ENCODE results near the gene CNOT9. TPM values are rescaled to one million over a fixed set of nuclear protein-coding genes. Genes with fewer than 3 reads are reported as not detected.

Gene CNOT9
- total and polyA plus RNA-seq, 2 of the 13 experiments (the other 11 are each of a cell fraction or from before 2014, with no cell fraction given) = 82.6 to 92.4 TPM

DNA sequence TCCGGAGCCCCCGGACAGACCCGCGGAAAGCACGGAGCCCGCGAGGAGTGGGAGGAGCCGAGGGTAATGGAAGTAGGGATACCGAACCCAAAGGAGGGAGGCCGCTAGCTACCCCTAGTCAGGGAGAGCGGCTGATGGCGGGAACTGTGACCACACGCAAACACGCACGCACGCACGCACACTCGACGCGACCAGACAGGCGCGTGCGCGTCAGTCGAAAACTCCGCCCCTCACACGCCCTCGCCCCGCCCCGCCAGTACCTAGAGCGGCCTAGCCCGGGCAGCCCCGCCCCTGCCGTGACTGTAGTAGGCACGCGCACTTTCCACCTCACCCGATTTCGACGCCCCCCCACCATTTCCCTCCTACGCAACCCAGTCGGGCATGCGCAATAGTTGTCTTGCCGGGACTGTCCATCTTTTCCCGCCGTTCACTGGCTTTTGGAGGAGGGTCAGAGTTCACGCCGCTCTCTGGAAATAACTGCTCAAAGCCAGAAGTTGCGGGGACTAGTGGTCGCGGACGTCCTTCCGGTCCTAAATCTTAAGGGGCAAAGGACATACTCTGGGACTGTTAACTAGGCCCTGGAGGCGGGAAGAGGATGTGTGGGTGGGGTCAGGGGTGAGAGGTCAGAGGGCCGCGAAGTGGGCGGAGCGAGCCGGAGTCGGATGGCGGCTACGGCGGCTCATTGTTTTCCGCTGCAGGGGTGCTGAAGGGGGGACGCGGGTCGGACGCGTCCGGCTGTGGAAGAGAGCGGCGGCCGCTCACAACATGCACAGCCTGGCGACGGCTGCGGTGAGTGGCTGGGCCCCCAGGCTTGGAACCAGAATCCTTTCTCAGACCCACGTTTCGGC, at the start of gene CNOT9, which contains the start of gene USP37 (continued):
- TF ChIP-seq ZNF431 (CRISPR knock-in tag; IDR thresholded peaks at IDR 0.05; ENCODE audit: borderline replicate concordance, low read depth) = peak; percentile 76; the same call in 1 of the 2 replicates
- peak; percentile 60 to 80; a peak in 3 of 4 replicates for TF ChIP-seq KLF16 (CRISPR knock-in tag; IDR thresholded peaks at IDR 0.05)
- TF ChIP-seq, protein P1, sequence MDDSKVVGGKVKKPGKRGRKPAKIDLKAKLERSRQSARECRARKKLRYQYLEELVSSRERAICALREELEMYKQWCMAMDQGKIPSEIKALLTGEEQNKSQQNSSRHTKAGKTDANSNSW (CRISPR knock-in tag; IDR thresholded peaks at IDR 0.05; ENCODE audit: borderline replicate concordance) = peak; percentile 98
- no peak for TF ChIP-seq SRSF9 (IDR thresholded peaks at IDR 0.05; ENCODE audit: borderline replicate concordance, insufficient read depth, low read depth, low read length, poor library complexity, severe bottlenecking)
- TF ChIP-seq ERF (CRISPR knock-in tag; IDR thresholded peaks at IDR 0.05) = peak; percentile 92
- TF ChIP-seq ZNF280B (CRISPR knock-in tag; IDR thresholded peaks at IDR 0.05; ENCODE audit: borderline replicate concordance) = peak; percentile 75
- peak; percentile 75 for TF ChIP-seq HDAC1 (CRISPR knock-in tag; IDR thresholded peaks at IDR 0.05)
- TF ChIP-seq SNAPC2 (CRISPR knock-in tag; IDR thresholded peaks at IDR 0.05) = peak; percentile 98
- TF ChIP-seq ZNF878 (CRISPR knock-in tag; IDR thresholded peaks at IDR 0.05) = peak; percentile 100
- TF ChIP-seq PAXIP1 (CRISPR knock-in tag; conservative IDR thresholded peaks at IDR 0.05) = peak; percentile 81
- peak; percentile 56 for TF ChIP-seq MTF1 (CRISPR knock-in tag; IDR thresholded peaks at IDR 0.05)
- peak; percentile 87 for TF ChIP-seq ZNF773 (CRISPR knock-in tag; IDR thresholded peaks at IDR 0.05; ENCODE audit: borderline replicate concordance)
- TF ChIP-seq ZNF263 (CRISPR knock-in tag; IDR thresholded peaks at IDR 0.05) = peak; percentile 68; the same call in 1 of the 2 replicates
- peak; percentile 90; the same call in 1 of the 2 replicates for TF ChIP-seq HIVEP1 (CRISPR knock-in tag; IDR thresholded peaks at IDR 0.05)
- TF ChIP-seq NCOA1 (CRISPR knock-in tag; IDR thresholded peaks at IDR 0.05) = peak; percentile 91; the same call in 1 of the 2 replicates
- no peak for TF ChIP-seq SOX6 (IDR thresholded peaks at IDR 0.05)
- TF ChIP-seq SOX6 (CRISPR knock-in tag; IDR thresholded peaks at IDR 0.05) = peak; percentile 84
- peak; percentile 99; the same call in 1 of the 2 replicates for TF ChIP-seq CCDC6 (CRISPR knock-in tag; IDR thresholded peaks at IDR 0.05)
- peak; percentile 96 for TF ChIP-seq NFKB2 (CRISPR knock-in tag; IDR thresholded peaks at IDR 0.05; ENCODE audit: borderline replicate concordance)
- TF ChIP-seq SMC3 (IDR thresholded peaks at IDR 0.05; ENCODE audit: low read length) = no peak
- peak; percentile 83 for TF ChIP-seq CEBPB (IDR thresholded peaks at IDR 0.05; ENCODE audit: borderline replicate concordance, low read depth, low read length)
- 0 out of 2 replicates have a peak, but pooled peaks have one; percentile 91 for TF ChIP-seq ZNF160 (CRISPR knock-in tag; IDR thresholded peaks at IDR 0.05)
- TF ChIP-seq, protein P2, sequence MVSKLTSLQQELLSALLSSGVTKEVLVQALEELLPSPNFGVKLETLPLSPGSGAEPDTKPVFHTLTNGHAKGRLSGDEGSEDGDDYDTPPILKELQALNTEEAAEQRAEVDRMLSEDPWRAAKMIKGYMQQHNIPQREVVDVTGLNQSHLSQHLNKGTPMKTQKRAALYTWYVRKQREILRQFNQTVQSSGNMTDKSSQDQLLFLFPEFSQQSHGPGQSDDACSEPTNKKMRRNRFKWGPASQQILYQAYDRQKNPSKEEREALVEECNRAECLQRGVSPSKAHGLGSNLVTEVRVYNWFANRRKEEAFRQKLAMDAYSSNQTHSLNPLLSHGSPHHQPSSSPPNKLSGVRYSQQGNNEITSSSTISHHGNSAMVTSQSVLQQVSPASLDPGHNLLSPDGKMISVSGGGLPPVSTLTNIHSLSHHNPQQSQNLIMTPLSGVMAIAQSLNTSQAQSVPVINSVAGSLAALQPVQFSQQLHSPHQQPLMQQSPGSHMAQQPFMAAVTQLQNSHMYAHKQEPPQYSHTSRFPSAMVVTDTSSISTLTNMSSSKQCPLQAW (CRISPR knock-in tag; IDR thresholded peaks at IDR 0.05) = peak; percentile 99

Data from HepG2 (cell line).